Measurements from ENCODE around the gene RPS3. TPM values are rescaled to one million over a fixed set of nuclear protein-coding genes. Genes with fewer than 3 reads are reported as not detected.

RPS3 gene
- total and polyA plus RNA-seq, 2 donors (not counting 1 experiment from before 2014, with no cell fraction given) = 1,593 to 3,359 TPM

DNA sequence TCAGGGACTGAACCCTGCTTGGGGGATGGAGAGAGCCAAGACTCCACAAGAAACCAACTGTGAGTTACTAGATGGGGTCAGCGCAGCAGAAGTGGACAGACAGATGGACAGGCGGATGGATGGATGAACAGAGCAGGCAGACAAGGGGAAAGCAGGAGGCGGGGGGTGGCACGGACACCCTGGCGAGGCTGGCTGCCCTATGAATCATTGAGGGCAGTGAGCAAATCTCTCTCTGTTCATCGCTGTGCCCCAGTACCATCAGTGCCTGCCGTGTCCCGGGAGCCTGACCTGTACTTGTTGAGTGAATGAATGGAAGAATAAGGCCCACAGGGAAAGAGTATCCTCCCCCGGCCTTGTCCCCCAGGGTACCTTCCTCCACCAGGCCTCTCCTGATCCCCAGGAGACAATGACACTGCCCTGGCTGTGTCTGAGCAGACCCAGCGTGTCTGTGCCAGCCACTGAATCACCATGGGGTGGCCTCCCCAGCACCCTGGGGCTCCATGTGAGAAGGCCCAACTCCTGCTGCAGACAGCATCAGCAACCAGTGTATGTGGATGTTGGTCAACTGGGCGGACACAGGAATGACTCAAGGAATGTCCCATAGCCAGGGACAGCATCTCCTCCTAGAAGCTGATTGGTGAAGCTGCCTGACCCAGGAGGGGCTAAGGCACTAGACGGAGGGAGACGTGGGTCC is 38.8 kb downstream of the RPS3 start:
- H3K4me3 ChIP-seq (replicated peaks in 1 of 4; ENCODE audit: control extremely low read depth in 1 of 4, insufficient read depth in 1 of 4, low read depth in 3 of 4, low read length in 4 of 4) = no peak overlapping the region
- H3K4me2 ChIP-seq (ENCODE audit: extremely low read depth, insufficient read depth, low read length) = no peak overlapping the region
- peaks cover 1% of the 10 kb centered on the region for H3K27me3 ChIP-seq (ENCODE audit: control insufficient read depth, insufficient read depth, low read length)
- no peaks in the 10 kb centered on the region for H3K79me2 ChIP-seq (ENCODE audit: control insufficient read depth, insufficient read depth, low read length)
- H3K36me3 ChIP-seq (ENCODE audit: control insufficient read depth, insufficient read depth, low read length) = no peaks in the 10 kb centered on the region
- DNase-seq (ENCODE audit: low read depth in 2 of 2) = no peak
- no peak overlapping the region for H2AFZ ChIP-seq (ENCODE audit: low read length)
- no peaks in the 10 kb centered on the region for H3K9me3 ChIP-seq (ENCODE audit: control insufficient read depth, insufficient read depth, low read depth, low read length)
- H4K20me1 ChIP-seq (ENCODE audit: control insufficient read depth, extremely low read depth, insufficient read depth, low read length) = no peaks in the 10 kb centered on the region
- H3K27ac ChIP-seq (ENCODE audit: insufficient read depth, low read length) = no peak overlapping the region
- H3K4me1 ChIP-seq (ENCODE audit: control insufficient read depth, extremely low read depth, insufficient read depth, low read length) = no peaks in the 10 kb centered on the region
- no peak overlapping the region for H3K9ac ChIP-seq (ENCODE audit: insufficient read depth, low read length)
- TF ChIP-seq CTCF (conservative IDR thresholded peaks at IDR 0.05 in 1 of 2, IDR thresholded peaks at IDR 0.05 in 1 of 2; ENCODE audit: low read depth in 1 of 2, low read length in 2 of 2) (no peak), EZH2 (IDR thresholded peaks at IDR 0.05; ENCODE audit: low read length, missing control alignments) (no peak)

GRCh38 chr11:75439026-75439425 is 39.7 kb downstream of the RPS3 start:
- Histone ChIP-seq H3K9ac (ENCODE audit: insufficient read depth, low read length) (no peak overlapping the region), H2AFZ (ENCODE audit: low read length) (no peak overlapping the region), H3K27ac (ENCODE audit: insufficient read depth, low read length) (no peak overlapping the region), H3K4me1 (ENCODE audit: control insufficient read depth, extremely low read depth, insufficient read depth, low read length) (no peaks in the 10 kb centered on the region), H3K4me3 (replicated peaks in 1 of 4; ENCODE audit: control extremely low read depth in 1 of 4, insufficient read depth in 1 of 4, low read depth in 3 of 4, low read length in 4 of 4) (no peak overlapping the region), H3K36me3 (ENCODE audit: control insufficient read depth, insufficient read depth, low read length) (no peaks in the 10 kb centered on the region), H4K20me1 (ENCODE audit: control insufficient read depth, extremely low read depth, insufficient read depth, low read length) (no peaks in the 10 kb centered on the region), H3K4me2 (ENCODE audit: extremely low read depth, insufficient read depth, low read length) (no peak overlapping the region), H3K9me3 (ENCODE audit: control insufficient read depth, insufficient read depth, low read depth, low read length) (no peaks in the 10 kb centered on the region), H3K79me2 (ENCODE audit: control insufficient read depth, insufficient read depth, low read length) (no peaks in the 10 kb centered on the region), H3K27me3 (ENCODE audit: control insufficient read depth, insufficient read depth, low read length) (no peaks in the 10 kb centered on the region)
- TF ChIP-seq EZH2 (IDR thresholded peaks at IDR 0.05; ENCODE audit: low read length, missing control alignments) = no peak
- no peak for TF ChIP-seq CTCF (conservative IDR thresholded peaks at IDR 0.05 in 1 of 2, IDR thresholded peaks at IDR 0.05 in 1 of 2; ENCODE audit: low read depth in 1 of 2, low read length in 2 of 2)
- no peak for DNase-seq (ENCODE audit: low read depth in 2 of 2)

DNA sequence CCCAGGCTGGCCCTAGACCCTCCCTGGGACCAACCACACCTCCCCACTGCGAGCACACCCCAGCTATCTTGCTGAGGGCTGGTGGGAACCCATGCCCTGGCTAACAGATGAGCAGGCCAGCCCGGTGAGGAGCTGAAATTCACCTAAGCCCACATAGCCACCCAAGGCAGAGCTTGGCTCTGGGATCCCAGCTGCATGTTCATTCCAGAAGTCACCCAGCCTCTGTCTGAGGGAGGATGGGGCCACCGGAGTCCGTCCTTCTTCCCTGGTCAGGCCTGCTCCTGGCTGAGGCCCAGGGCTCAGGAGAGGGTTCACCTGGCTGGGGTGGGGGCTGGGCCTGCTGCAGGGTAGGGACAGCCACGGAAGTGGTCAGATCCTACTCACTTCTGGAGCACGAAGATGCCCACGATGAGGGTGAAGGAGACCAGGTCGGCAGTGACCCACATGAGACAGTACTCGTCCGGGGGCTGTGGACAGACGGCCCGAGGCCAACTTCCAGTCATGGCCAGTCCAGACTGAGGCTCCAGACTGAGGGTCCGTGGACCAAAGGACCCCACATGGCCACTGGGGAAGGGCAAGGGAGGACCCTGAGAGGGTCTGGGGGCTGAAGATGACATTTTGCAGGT is 40.3 kb downstream of the RPS3 start:
- TF ChIP-seq CTCF (conservative IDR thresholded peaks at IDR 0.05 in 1 of 2, IDR thresholded peaks at IDR 0.05 in 1 of 2; ENCODE audit: low read depth in 1 of 2, low read length in 2 of 2) = no peak
- no peak for TF ChIP-seq EZH2 (IDR thresholded peaks at IDR 0.05; ENCODE audit: low read length, missing control alignments)
- DNase-seq (ENCODE audit: low read depth in 2 of 2) = no peak
- no peak overlapping the region for H2AFZ ChIP-seq (ENCODE audit: low read length)
- no peaks in the 10 kb centered on the region for H3K4me1 ChIP-seq (ENCODE audit: control insufficient read depth, extremely low read depth, insufficient read depth, low read length)
- H3K27ac ChIP-seq (ENCODE audit: insufficient read depth, low read length) = no peak overlapping the region
- H4K20me1 ChIP-seq (ENCODE audit: control insufficient read depth, extremely low read depth, insufficient read depth, low read length) = no peaks in the 10 kb centered on the region
- H3K79me2 ChIP-seq (ENCODE audit: control insufficient read depth, insufficient read depth, low read length) = no peaks in the 10 kb centered on the region
- no peak overlapping the region for H3K9ac ChIP-seq (ENCODE audit: insufficient read depth, low read length)
- H3K4me2 ChIP-seq (ENCODE audit: extremely low read depth, insufficient read depth, low read length) = no peak overlapping the region
- no peaks in the 10 kb centered on the region for H3K27me3 ChIP-seq (ENCODE audit: control insufficient read depth, insufficient read depth, low read length)
- H3K9me3 ChIP-seq (ENCODE audit: control insufficient read depth, insufficient read depth, low read depth, low read length) = no peaks in the 10 kb centered on the region
- no peak overlapping the region for H3K4me3 ChIP-seq (replicated peaks in 1 of 4; ENCODE audit: control extremely low read depth in 1 of 4, insufficient read depth in 1 of 4, low read depth in 3 of 4, low read length in 4 of 4)
- no peaks in the 10 kb centered on the region for H3K36me3 ChIP-seq (ENCODE audit: control insufficient read depth, insufficient read depth, low read length)
